ENCODE data around the gene ACBD4. TPM values are rescaled to one million over a fixed set of nuclear protein-coding genes. Genes with fewer than 3 reads are reported as not detected.

Gene ACBD4
- total RNA-seq, 4 donors from 2014 or later, result 25.9 to 41.9 (median 28.2) TPM

GRCh38 chr17:45088741-45089140 is 46.7 kb upstream of the ACBD4 start:
- 80 to 85% methylated on average over 3 of the region's 3 CpGs for WGBS, 2 donors
- Histone ChIP-seq H3K9me3 (no peaks in the 10 kb centered on the region), H3K4me3 (no peak overlapping the region), H3K36me3 (peaks cover 2 to 89% (median 8%) of the 10 kb centered on the region in 3 donors), H3K4me1 (peaks cover 0 to 35% (median 24%) of the 10 kb centered on the region in 4 donors), H3K27me3 (no peaks in the 10 kb centered on the region), H3K27ac (peak overlapping the region in 2 of 4 donors; percentile 12 to 91)
- no peak for DNase-seq (ENCODE audit: low spot score in 2 of 2)
- TF ChIP-seq POLR2A (IDR thresholded peaks at IDR 0.05) (no peak), CTCF (IDR thresholded peaks at IDR 0.05) (no peak), EP300 (IDR thresholded peaks at IDR 0.05) (no peak)

GRCh38 chr17:45090711-45091110 is 44.8 kb upstream of the ACBD4 start:
- Histone ChIP-seq H3K27ac (peak overlapping the region in 3 of 4 donors; percentile 30 to 95 (median 91)), H3K36me3 (peaks cover 2 to 87% (median 20%) of the 10 kb centered on the region in 3 donors), H3K4me1 (peaks cover 0 to 52% (median 29%) of the 10 kb centered on the region in 4 donors), H3K4me3 (no peak overlapping the region), H3K9me3 (no peaks in the 10 kb centered on the region), H3K27me3 (no peaks in the 10 kb centered on the region)
- 77 to 85% methylated on average over 3 of the region's 3 CpGs for WGBS, 2 donors
- TF ChIP-seq POLR2A (IDR thresholded peaks at IDR 0.05) (no peak), EP300 (IDR thresholded peaks at IDR 0.05) (no peak), CTCF (IDR thresholded peaks at IDR 0.05) (no peak)
- DNase-seq (ENCODE audit: low spot score in 2 of 2), result no peak

- 87 to 89% methylated on average over 10 of the region's 11 CpGs for WGBS, 2 donors
These were observed 43.6 kb upstream of the ACBD4 start for GRCh38 chr17:45091778-45092425.

GRCh38 chr17:45092911-45093430 is 42.5 kb upstream of the ACBD4 start:
- Histone ChIP-seq H3K4me3 (no peak overlapping the region), H3K27ac (peak overlapping the region; percentile 66 to 95 (median 86)), H3K36me3 (peaks cover 2 to 87% (median 25%) of the 10 kb centered on the region in 3 donors), H3K9me3 (no peaks in the 10 kb centered on the region), H3K27me3 (no peaks in the 10 kb centered on the region), H3K4me1 (peaks cover 0 to 72% (median 33%) of the 10 kb centered on the region in 4 donors)
- 19 to 33% methylated on average over 5 to 6 of the region's 6 CpGs for WGBS, 2 donors
- TF ChIP-seq POLR2A (IDR thresholded peaks at IDR 0.05) (no peak), EP300 (IDR thresholded peaks at IDR 0.05) (peak; percentile 51 to 91)
- DNase-seq (ENCODE audit: low spot score in 2 of 2), result peak; percentile 78 to 82

More at GRCh38 chr17:45091778-45092425, 43.6 kb upstream of the ACBD4 start:
- no peak for TF ChIP-seq EP300 (IDR thresholded peaks at IDR 0.05)
- no peak for TF ChIP-seq POLR2A (IDR thresholded peaks at IDR 0.05)
- TF ChIP-seq CTCF (IDR thresholded peaks at IDR 0.05), result no peak
- no peak for DNase-seq (ENCODE audit: low spot score in 2 of 2)
- H3K36me3 ChIP-seq, result peaks cover 2 to 87% (median 18%) of the 10 kb centered on the region in 3 donors
- H3K27me3 ChIP-seq, result no peaks in the 10 kb centered on the region
- H3K4me1 ChIP-seq, result peaks cover 0 to 62% (median 29%) of the 10 kb centered on the region in 4 donors
- no peak overlapping the region for H3K4me3 ChIP-seq
- H3K9me3 ChIP-seq, result no peaks in the 10 kb centered on the region
- H3K27ac ChIP-seq, result peak overlapping the region; percentile 64 to 95 (median 78)

- peak; percentile 58 to 65 for DNase-seq (ENCODE audit: low spot score in 2 of 2)
- TF ChIP-seq EP300 (IDR thresholded peaks at IDR 0.05), result peak in 1 of 2 donors; percentile 92
- TF ChIP-seq CTCF (IDR thresholded peaks at IDR 0.05), result no peak
- no peak for TF ChIP-seq POLR2A (IDR thresholded peaks at IDR 0.05)
- H3K4me1 ChIP-seq, result peaks cover 0 to 78% (median 39%) of the 10 kb centered on the region in 4 donors
- H3K4me3 ChIP-seq, result no peak overlapping the region
- WGBS, 2 donors, result 33 to 40% methylated on average over 13 of the region's 13 CpGs
- H3K27me3 ChIP-seq, result no peaks in the 10 kb centered on the region
- H3K36me3 ChIP-seq, result peaks cover 2 to 87% (median 31%) of the 10 kb centered on the region in 3 donors
- H3K9me3 ChIP-seq, result no peaks in the 10 kb centered on the region
- H3K27ac ChIP-seq, result peak overlapping the region; percentile 66 to 95 (median 86)
These were observed 41.9 kb upstream of the ACBD4 start for GRCh38 chr17:45093444-45094110.

Measured in tibial nerve (tissue), 4 donors.